ENCODE measurements around the gene SLC35F1. TPM values are rescaled to one million over a fixed set of nuclear protein-coding genes. Genes with fewer than 3 reads are reported as not detected.

SLC35F1 gene
- total RNA-seq, 1 experiment from 2014 or later, result 4.3 TPM

- H4K5ac ChIP-seq (ENCODE audit: insufficient read length, low read depth, low read length), result no peak overlapping the region
- Mint-ChIP-seq H3K4me3 (no peak overlapping the region), H3K36me3 (ENCODE audit: insufficient read depth in 1 of 3, low read depth in 3 of 3) (no peaks in the 10 kb centered on the region), H3K27me3 (ENCODE audit: low read depth) (no peaks in the 10 kb centered on the region), H3K9me3 (peaks cover 0 to under 1% of the 10 kb centered on the region in 2 experiments; a peak in 2 of 5 replicates), H3K4me1 (peaks cover 6 to 13% of the 10 kb centered on the region in 2 experiments; a peak in 3 of 4 replicates), H3K27ac (no peak overlapping the region)
- no peaks in the 10 kb centered on the region for H3K79me1 ChIP-seq (ENCODE audit: insufficient read depth, low read depth, low read length, poor library complexity, severe bottlenecking)
- H4K20me1 ChIP-seq (ENCODE audit: control insufficient read depth, insufficient read depth, insufficient read length), result no peaks in the 10 kb centered on the region
- H2BK20ac ChIP-seq (ENCODE audit: low read depth, low read length, poor library complexity, severe bottlenecking), result no peak overlapping the region
- H3K23me2 ChIP-seq (ENCODE audit: insufficient read length, low read depth, low read length, poor library complexity, severe bottlenecking), result no peaks in the 10 kb centered on the region
- H2BK5ac ChIP-seq (ENCODE audit: insufficient read length, low read length), result no peak overlapping the region
- no peak for DNase-seq
- no peaks in the 10 kb centered on the region for H3K9me3 ChIP-seq (ENCODE audit: control insufficient read depth, low read depth, low read length)
- H2BK12ac ChIP-seq (ENCODE audit: insufficient read length, low read depth, low read length), result no peak overlapping the region
- H3K56ac ChIP-seq (ENCODE audit: insufficient read length, low read depth, low read length), result no peak overlapping the region
- no peak overlapping the region for H4K8ac ChIP-seq (replicated peaks; ENCODE audit: insufficient read length, low read depth, low read length)
- no peak overlapping the region for H3K23ac ChIP-seq (ENCODE audit: insufficient read length, low read depth, low read length)
- H3K4me1 ChIP-seq (ENCODE audit: insufficient read depth, low read length), result no peaks in the 10 kb centered on the region
- no peak overlapping the region for H3K4ac ChIP-seq (ENCODE audit: low read depth, low read length)
- H2BK15ac ChIP-seq (ENCODE audit: low read depth, low read length), result no peak overlapping the region
- WGBS (ENCODE audit: extremely low coverage, insufficient read length, low lambda C conversion rate), result no CpG with 5 or more reads among the region's 1 CpG
- H3K18ac ChIP-seq (ENCODE audit: insufficient read length, low read depth, low read length), result no peak overlapping the region
- no peak overlapping the region for H3K4me2 ChIP-seq (ENCODE audit: insufficient read depth, insufficient read length, low read length)
- H3K27ac ChIP-seq (ENCODE audit: insufficient read length, low read depth, low read length), result no peak overlapping the region
- H3K27me3 ChIP-seq (ENCODE audit: insufficient read depth, low read length), result no peaks in the 10 kb centered on the region
- H3K9ac ChIP-seq (ENCODE audit: extremely low read depth, insufficient read length, low read length), result no peak overlapping the region
- no peak overlapping the region for H2BK120ac ChIP-seq (ENCODE audit: low read depth, low read length, poor library complexity, severe bottlenecking)
- H2AK5ac ChIP-seq (ENCODE audit: insufficient read length, low read length), result no peak overlapping the region
- no peak for TF ChIP-seq CTCF (conservative IDR thresholded peaks at IDR 0.05)
- H3K79me2 ChIP-seq (ENCODE audit: insufficient read depth, low read length), result no peaks in the 10 kb centered on the region
- no peak overlapping the region for H3K14ac ChIP-seq (ENCODE audit: insufficient read depth, low read length)
- H2AFZ ChIP-seq (ENCODE audit: low read length), result no peak overlapping the region
- no peak overlapping the region for H3T11ph ChIP-seq (ENCODE audit: low read length)
- H4K91ac ChIP-seq (ENCODE audit: insufficient read length, low read depth, low read length), result no peak overlapping the region
Measured at GRCh38 chr6:117990151-117990550, 83.1 kb downstream of the SLC35F1 start.
